Kidney (tissue), 14 donors: ENCODE results near the gene ZDHHC14. TPM values are rescaled to one million over a fixed set of nuclear protein-coding genes. Genes with fewer than 3 reads are reported as not detected.
A peak's percentile ranks its signal among the peaks of the same experiment; 100 is the strongest.

ENCODE experiments used
- DNase-seq, 5 donors: peaks; one replicate each; pipeline ENCODE4 v3.0.0-alpha.2; 2013 to 2020
- FAIRE-seq: peaks from 2 replicates; lab custom pipeline; 2012; peaks lifted over from hg19 to GRCh38; lab: Jason Lieb, UNC
- H3K27ac ChIP-seq, 2 donors: one replicate each; pipeline ENCODE4 v1.7.0; 2013; ENCODE audit warnings: low read depth in 2 of 2, low read length in 2 of 2, inconsistent platforms in 1 of 2
- H3K27me3 ChIP-seq: one replicate; pipeline ENCODE4 v1.7.1; 2013; ENCODE audit warnings: low read length, inconsistent platforms; ENCODE audit not compliant: control insufficient read depth, insufficient read depth
- H3K36me3 ChIP-seq, 3 donors: one replicate each; pipeline versions ENCODE4 v1.7.0 to v1.7.1; 2013; ENCODE audit warnings: low read length in 3 of 3, control low read depth in 1 of 3, inconsistent platforms in 1 of 3; ENCODE audit not compliant: insufficient read depth in 3 of 3, control insufficient read depth in 2 of 3
- H3K4me1 ChIP-seq, 3 donors: one replicate each; pipeline versions ENCODE4 v1.7.0 to v1.7.1; 2013; ENCODE audit warnings: low read length in 3 of 3, inconsistent platforms in 1 of 3, low read depth in 1 of 3; ENCODE audit not compliant: control insufficient read depth in 2 of 3, insufficient read depth in 2 of 3
- H3K4me3 ChIP-seq, 3 donors: one replicate each; pipeline versions ENCODE4 v1.7.0 to v1.8.1; 2013; ENCODE audit warnings: low read length in 3 of 3, control low read depth in 1 of 3, inconsistent platforms in 1 of 3
- H3K9ac ChIP-seq, 3 donors: one replicate each; pipeline versions ENCODE4 v1.7.0 to v1.7.1; 2013; ENCODE audit warnings: low read length in 3 of 3, control low read depth in 1 of 3, inconsistent platforms in 1 of 3
- H3K9me3 ChIP-seq, 3 donors: one replicate each; pipeline versions ENCODE4 v1.7.0 to v1.7.1; 2013; ENCODE audit warnings: low read length in 3 of 3, control low read depth in 1 of 3, inconsistent platforms in 1 of 3; ENCODE audit not compliant: control insufficient read depth in 2 of 3, insufficient read depth in 1 of 3
- intact Hi-C: fragments of 100-400 bp; cut with DNase I; formaldehyde crosslinking; loops from one replicate; pipeline ENCODE4 v1.11.1; 2022
- polyA plus RNA-seq: library from polyadenylated mRNA; stranded (reverse); fragments of 350-450 nt; fragmentation: Illumina TruSeq; extraction: RNeasy Lipid Tissue Mini Kit (QIAGEN cat#74804); gene quantifications from one replicate; pipeline ENCODE4 v1.2.3, GENCODE V29; 2014; ENCODE audit warnings: low read depth, low replicate concordance; ENCODE audit not compliant: insufficient read depth
- total RNA-seq: library from RNA; stranded (reverse); fragmentation: NEBNext Ultra II Directional; extraction: Animal tissue kit (Norgen Biotek cat#: 25700); gene quantifications from one replicate; pipeline ENCODE4 v1.2.1, GENCODE V29; 2021
- TF ChIP-seq, protein P1 (sequence below): IDR thresholded peaks from 3 replicates; pipeline ENCODE4 v1.5.1; 2012; ENCODE audit warnings: mild to moderate bottlenecking, moderate library complexity, borderline replicate concordance; ENCODE audit not compliant: insufficient read depth; ENCODE audit errors: extremely low read depth
- donor health status: control.
- donor health status: control.
- donor health status: control.
- donor health status: control.
- donor health status: control.
- donor health status: DM: yes; HTN: yes; CAD: no.
- donor health status: Normal renal cell carcinoma (clear cell type).

ZDHHC14 gene
- total and polyA plus RNA-seq, 2 donors from 2014 or later, result 13.5 to 26.7 TPM

DNA sequence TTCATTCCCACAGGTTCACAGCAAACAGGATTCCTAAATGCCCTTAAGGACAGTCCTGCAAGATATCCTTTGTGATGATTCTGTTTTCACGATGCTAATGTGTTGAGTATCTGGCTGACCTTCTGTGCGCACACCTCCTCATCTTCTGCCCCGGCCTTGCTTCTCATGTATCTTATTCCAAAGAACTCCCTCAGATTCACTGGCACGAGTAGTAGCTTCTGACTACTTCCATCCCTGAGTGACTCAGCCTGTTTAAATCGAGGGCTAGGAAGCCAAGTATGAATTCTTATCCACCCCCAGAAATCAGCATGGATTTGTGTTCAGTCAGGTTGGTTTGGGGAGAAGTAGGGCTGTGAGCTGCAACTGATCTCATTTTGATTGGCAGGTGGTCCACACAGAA lies 251.8 kb downstream of the ZDHHC14 start:
- H3K27ac ChIP-seq, result peak overlapping the region; percentile 3 to 59
- no peak for DNase-seq
- H3K36me3 ChIP-seq, result peaks cover 0 to 17% (median 3%) of the 10 kb centered on the region in 3 donors
- intact Hi-C loops, result no loop called here
- no peaks in the 10 kb centered on the region for H3K9me3 ChIP-seq
- no peak overlapping the region for H3K4me3 ChIP-seq
- no peak for FAIRE-seq
- no peak overlapping the region for H3K9ac ChIP-seq
- H3K27me3 ChIP-seq, result no peaks in the 10 kb centered on the region
- peaks cover 0 to 15% (median 5%) of the 10 kb centered on the region in 3 donors for H3K4me1 ChIP-seq
- TF ChIP-seq, protein P1, sequence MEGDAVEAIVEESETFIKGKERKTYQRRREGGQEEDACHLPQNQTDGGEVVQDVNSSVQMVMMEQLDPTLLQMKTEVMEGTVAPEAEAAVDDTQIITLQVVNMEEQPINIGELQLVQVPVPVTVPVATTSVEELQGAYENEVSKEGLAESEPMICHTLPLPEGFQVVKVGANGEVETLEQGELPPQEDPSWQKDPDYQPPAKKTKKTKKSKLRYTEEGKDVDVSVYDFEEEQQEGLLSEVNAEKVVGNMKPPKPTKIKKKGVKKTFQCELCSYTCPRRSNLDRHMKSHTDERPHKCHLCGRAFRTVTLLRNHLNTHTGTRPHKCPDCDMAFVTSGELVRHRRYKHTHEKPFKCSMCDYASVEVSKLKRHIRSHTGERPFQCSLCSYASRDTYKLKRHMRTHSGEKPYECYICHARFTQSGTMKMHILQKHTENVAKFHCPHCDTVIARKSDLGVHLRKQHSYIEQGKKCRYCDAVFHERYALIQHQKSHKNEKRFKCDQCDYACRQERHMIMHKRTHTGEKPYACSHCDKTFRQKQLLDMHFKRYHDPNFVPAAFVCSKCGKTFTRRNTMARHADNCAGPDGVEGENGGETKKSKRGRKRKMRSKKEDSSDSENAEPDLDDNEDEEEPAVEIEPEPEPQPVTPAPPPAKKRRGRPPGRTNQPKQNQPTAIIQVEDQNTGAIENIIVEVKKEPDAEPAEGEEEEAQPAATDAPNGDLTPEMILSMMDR, result no peak

DNA sequence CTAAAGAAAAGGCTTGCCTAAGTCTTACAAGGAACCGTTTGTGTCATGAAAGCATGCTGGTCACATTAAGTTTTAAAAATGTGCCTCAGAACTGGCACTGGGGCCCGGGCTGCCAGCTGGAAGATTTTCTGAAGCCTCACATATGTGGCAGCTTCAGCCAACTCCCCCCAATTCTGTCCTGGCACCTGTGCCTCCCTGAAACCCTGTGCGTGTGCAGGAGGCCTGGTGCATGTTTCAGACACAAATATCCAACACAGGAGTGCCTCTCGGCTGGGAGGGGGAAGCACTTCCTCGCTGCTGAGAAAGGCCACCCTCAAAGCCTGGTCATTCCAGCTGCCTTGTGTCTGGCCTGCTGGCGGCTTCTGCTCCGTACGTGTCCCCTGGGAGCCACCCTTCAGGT lies 253.6 kb downstream of the ZDHHC14 start:
- Histone ChIP-seq H3K27me3 (no peaks in the 10 kb centered on the region), H3K4me3 (no peak overlapping the region), H3K27ac (no peak overlapping the region), H3K9me3 (no peaks in the 10 kb centered on the region), H3K9ac (no peak overlapping the region), H3K36me3 (peaks cover 0 to 17% (median 3%) of the 10 kb centered on the region in 3 donors), H3K4me1 (peaks cover 0 to 15% (median 8%) of the 10 kb centered on the region in 3 donors)
- TF ChIP-seq, protein P1, result no peak
- no peak for DNase-seq
- intact Hi-C loops, result no loop called here
- no peak for FAIRE-seq

DNA sequence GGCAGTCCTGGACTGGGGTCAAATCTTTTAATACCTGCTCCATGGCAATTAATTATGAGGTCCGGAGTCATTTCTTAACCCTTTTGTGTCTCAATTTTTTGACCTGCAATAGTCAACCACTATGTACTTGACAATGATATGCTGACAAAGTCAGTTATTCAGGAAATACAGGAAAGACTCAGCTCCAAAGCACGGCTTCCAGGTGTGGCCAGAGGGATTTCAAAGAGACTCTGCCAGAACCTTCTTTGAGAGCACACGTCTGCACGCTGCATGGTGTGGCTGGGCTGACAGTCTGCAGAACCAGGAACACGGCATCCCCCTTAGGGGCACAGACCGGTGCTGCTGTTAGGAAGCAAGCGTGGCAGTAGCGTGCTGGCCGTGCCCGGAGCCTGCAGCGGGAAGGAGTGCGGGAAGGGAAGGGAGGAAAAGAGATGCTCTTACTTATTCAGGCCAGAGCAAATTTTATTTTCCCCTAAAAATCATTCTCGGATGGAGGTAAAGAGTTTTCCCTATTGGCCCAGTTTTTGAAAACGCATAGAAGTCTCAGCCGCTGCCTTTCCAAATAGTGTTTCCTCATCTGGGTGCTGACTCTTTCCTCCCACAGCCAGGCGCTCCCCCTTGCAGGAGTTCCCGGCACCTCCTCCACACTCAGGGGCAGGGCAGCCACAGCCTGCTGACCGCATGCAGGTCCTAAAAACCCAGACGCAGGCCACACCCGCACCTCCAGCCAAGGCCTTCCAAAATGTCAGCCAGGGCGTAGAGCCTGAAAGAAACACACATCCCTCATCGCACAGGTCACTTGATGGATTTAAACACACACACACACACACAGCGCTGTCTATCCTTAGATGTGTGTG lies 254.6 kb downstream of the ZDHHC14 start:
- DNase-seq (peak in 3 of 5 donors; percentile 40 to 70 (median 65)), FAIRE-seq (no peak)
- intact Hi-C loops, result no loop called here
- Histone ChIP-seq H3K4me1 (peaks cover 0 to 15% (median 8%) of the 10 kb centered on the region in 3 donors), H3K27me3 (no peaks in the 10 kb centered on the region), H3K36me3 (peaks cover 0 to 15% (median 0%) of the 10 kb centered on the region in 3 donors), H3K9me3 (no peaks in the 10 kb centered on the region), H3K27ac (no peak overlapping the region), H3K4me3 (no peak overlapping the region), H3K9ac (no peak overlapping the region)
- TF ChIP-seq, protein P1, result no peak
